ENCODE results near the gene CFAP74. TPM values are rescaled to one million over a fixed set of nuclear protein-coding genes. Genes with fewer than 3 reads are reported as not detected.
A peak's percentile ranks its signal among the peaks of the same experiment; 100 is the strongest.

CFAP74 gene
- total and polyA plus RNA-seq, 9 of the 15 experiments (the other 6 are each of a cell fraction or from before 2014, with no cell fraction given): 0.03 to 0.15 (median 0.05) TPM; not detected in 6

DNA sequence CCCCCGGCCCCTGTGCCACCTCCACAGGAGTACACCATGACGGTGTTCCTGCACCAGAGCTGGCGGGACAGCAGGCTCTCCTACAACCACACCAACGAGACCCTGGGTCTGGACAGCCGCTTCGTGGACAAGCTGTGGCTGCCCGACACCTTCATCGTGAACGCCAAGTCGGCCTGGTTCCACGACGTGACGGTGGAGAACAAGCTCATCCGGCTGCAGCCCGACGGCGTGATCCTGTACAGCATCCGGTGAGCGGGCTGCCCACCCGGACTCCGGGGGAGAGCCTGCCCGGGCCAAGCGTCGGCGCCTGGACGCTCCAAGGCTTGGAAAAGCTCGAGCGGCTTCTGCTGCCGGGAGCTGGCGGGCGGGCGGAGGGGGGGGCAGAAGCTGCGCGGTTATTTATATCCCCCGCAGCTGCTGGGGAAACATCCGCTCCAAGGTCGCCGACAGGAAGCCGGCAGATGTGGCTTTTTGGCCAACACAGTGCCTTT is 21.9 kb upstream of the CFAP74 start:
- Histone ChIP-seq H3K79me2 (ENCODE audit: control insufficient read depth, insufficient read depth, low read length) (no peaks in the 10 kb centered on the region), H3K4me1 (replicated peaks in 1 of 2; ENCODE audit: control insufficient read depth in 2 of 2, insufficient read depth in 2 of 2, low read length in 2 of 2) (peaks cover 0 to 34% of the 10 kb centered on the region in 2 experiments; a peak in 2 of 5 replicates), H3K9me3 (replicated peaks; ENCODE audit: control insufficient read depth, insufficient read depth, low read depth, low read length) (no peaks in the 10 kb centered on the region), H2AFZ (ENCODE audit: low read depth, low read length) (no peak overlapping the region), H3K4me2 (ENCODE audit: insufficient read depth, low read length) (no peak overlapping the region), H4K20me1 (replicated peaks; ENCODE audit: control insufficient read depth, insufficient read depth, low read length) (peaks cover 24% of the 10 kb centered on the region), H3K9ac (ENCODE audit: insufficient read depth in 1 of 2, low read depth in 2 of 2, low read length in 2 of 2) (peak overlapping the region in 1 of 2 experiments; percentile 28; a peak in 1 of 4 replicates), H3K27me3 (ENCODE audit: control insufficient read depth in 2 of 2, insufficient read depth in 2 of 2, low read length in 2 of 2) (peaks cover 75 to 100% of the 10 kb centered on the region in 2 experiments), H3K4me3 (no peak overlapping the region), H3K27ac (ENCODE audit: extremely low read depth, low read depth, low read length) (no peak overlapping the region), H3K9me1 (ENCODE audit: control insufficient read depth, insufficient read depth, low read length) (no peaks in the 10 kb centered on the region), H3K36me3 (ENCODE audit: control insufficient read depth, insufficient read depth, low read length) (no peaks in the 10 kb centered on the region)
- POLR2A ChIA-PET: interaction anchor here (0.6 kb wide), 1 partner anchor 428 kb away, joined by 4 read pairs; no protein-coding TSS in a partner anchor
- CTCF ChIA-PET (ENCODE audit: low intra/inter-chr PET ratio): no interaction called here
- TF ChIP-seq GABPA (tag; conservative IDR thresholded peaks at IDR 0.05; ENCODE audit: low read depth) (0 out of 2 replicates have a peak, but pooled peaks have one; percentile 30), MAFF (IDR thresholded peaks at IDR 0.05; ENCODE audit: low read length) (no peak), ETV1 (tag; conservative IDR thresholded peaks at IDR 0.05; ENCODE audit: low read depth) (0 out of 2 replicates have a peak, but pooled peaks have one; percentile 16), ZNF780A (CRISPR knock-in tag; IDR thresholded peaks at IDR 0.05) (no peak)
- TF ChIP-seq, protein P1, sequence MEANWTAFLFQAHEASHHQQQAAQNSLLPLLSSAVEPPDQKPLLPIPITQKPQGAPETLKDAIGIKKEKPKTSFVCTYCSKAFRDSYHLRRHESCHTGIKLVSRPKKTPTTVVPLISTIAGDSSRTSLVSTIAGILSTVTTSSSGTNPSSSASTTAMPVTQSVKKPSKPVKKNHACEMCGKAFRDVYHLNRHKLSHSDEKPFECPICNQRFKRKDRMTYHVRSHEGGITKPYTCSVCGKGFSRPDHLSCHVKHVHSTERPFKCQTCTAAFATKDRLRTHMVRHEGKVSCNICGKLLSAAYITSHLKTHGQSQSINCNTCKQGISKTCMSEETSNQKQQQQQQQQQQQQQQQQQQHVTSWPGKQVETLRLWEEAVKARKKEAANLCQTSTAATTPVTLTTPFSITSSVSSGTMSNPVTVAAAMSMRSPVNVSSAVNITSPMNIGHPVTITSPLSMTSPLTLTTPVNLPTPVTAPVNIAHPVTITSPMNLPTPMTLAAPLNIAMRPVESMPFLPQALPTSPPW (CRISPR knock-in tag; IDR thresholded peaks at IDR 0.05): 0 out of 2 replicates have a peak, but pooled peaks have one; percentile 17
- DNase-seq (ENCODE audit: extremely low read depth in 1 of 4, low spot score in 3 of 4) (no peak), ATAC-seq (no peak), FAIRE-seq (no peak)
- WGBS (ENCODE audit: insufficient coverage, low coverage, missing lambda C conversion rate): 1% methylated on average over 39 of the region's 39 CpGs
- no TSS peak for BruUV-seq (replicated peaks)
- intact Hi-C loops (cut with micrococcal nuclease): no loop called here
- in situ Hi-C loops (cut with MboI): no loop called here
